Liver (tissue), 9 donors: ENCODE results near the gene LGR4. TPM values are rescaled to one million over a fixed set of nuclear protein-coding genes. Genes with fewer than 3 reads are reported as not detected.

Experiments used
- DNase-seq: peaks from one replicate; pipeline ENCODE4 v3.0.0-alpha.2; 2017; ENCODE audit warnings: low spot score
- H3K27ac ChIP-seq, 2 donors: one replicate each; pipeline ENCODE4 v1.7.0; 2013; ENCODE audit warnings: inconsistent platforms in 2 of 2, low read length in 2 of 2, control low read depth in 1 of 2, low read depth in 1 of 2, mild to moderate bottlenecking in 1 of 2
- H3K27me3 ChIP-seq, 4 donors: one replicate each; pipeline versions ENCODE4 v1.6.1 to v1.7.0; 2013; ENCODE audit warnings: low read length in 3 of 4, inconsistent platforms in 1 of 4, mild to moderate bottlenecking in 1 of 4, moderate library complexity in 1 of 4; ENCODE audit not compliant: control insufficient read depth in 4 of 4, insufficient read depth in 4 of 4
- H3K36me3 ChIP-seq, 4 donors: one replicate each; pipeline versions ENCODE4 v1.6.1 to v1.7.0; 2013; ENCODE audit warnings: low read length in 3 of 4, mild to moderate bottlenecking in 3 of 4, low read depth in 1 of 4, moderate library complexity in 1 of 4; ENCODE audit not compliant: control insufficient read depth in 4 of 4, insufficient read depth in 3 of 4
- H3K4me1 ChIP-seq, 4 donors: one replicate each; pipeline versions ENCODE4 v1.6.1 to v1.7.0; 2013; ENCODE audit warnings: low read length in 3 of 4, mild to moderate bottlenecking in 3 of 4, moderate library complexity in 1 of 4; ENCODE audit not compliant: control insufficient read depth in 4 of 4, insufficient read depth in 4 of 4
- H3K4me3 ChIP-seq, 3 donors: one replicate each; pipeline versions ENCODE4 v1.6.1 to v1.7.0; 2013; ENCODE audit warnings: low read length in 3 of 3, control low read depth in 1 of 3, low read depth in 1 of 3, mild to moderate bottlenecking in 1 of 3
- H3K9ac ChIP-seq, 2 donors: one replicate each; pipeline ENCODE4 v1.7.0; 2013; ENCODE audit warnings: low read length in 2 of 2, mild to moderate bottlenecking in 2 of 2, moderate library complexity in 2 of 2, control low read depth in 1 of 2, low read depth in 1 of 2
- H3K9me3 ChIP-seq, 4 donors: one replicate each; pipeline versions ENCODE4 v1.6.1 to v1.7.0; 2013; ENCODE audit warnings: low read length in 3 of 4; ENCODE audit not compliant: control insufficient read depth in 4 of 4
- ATF3 ChIP-seq: IDR thresholded peaks from 2 replicates; pipeline ENCODE4 v1.6.1; 2016; ENCODE audit warnings: antibody characterized with exemption
- CTCF ChIP-seq: fragments of 150-350 bp; IDR thresholded peaks from 2 replicates; pipeline ENCODE4 v1.5.1; 2017; ENCODE audit warnings: improper control_type of control experiment, low read depth, low read length; ENCODE audit not compliant: missing input control
- FOXA2 ChIP-seq: IDR thresholded peaks from 2 replicates; pipeline ENCODE4 v1.6.1; 2016; ENCODE audit warnings: antibody characterized with exemption
- HNF4A ChIP-seq, 2 donors: conservative IDR thresholded peaks; 2 replicates each; pipeline ENCODE4 v1.6.1; 2016; ENCODE audit warnings: antibody characterized with exemption in 2 of 2, mild to moderate bottlenecking in 2 of 2
- HNF4G ChIP-seq: IDR thresholded peaks from 2 replicates; pipeline ENCODE4 v1.6.1; 2016; ENCODE audit warnings: antibody characterized with exemption
- JUND ChIP-seq, 2 donors: IDR thresholded peaks; 2 replicates each; pipeline ENCODE4 v1.6.1; 2016; ENCODE audit warnings: antibody characterized with exemption in 2 of 2
- NR2F2 ChIP-seq: IDR thresholded peaks from 2 replicates; pipeline ENCODE4 v1.6.1; 2016; ENCODE audit warnings: antibody characterized with exemption
- RAD21 ChIP-seq, 2 donors: IDR thresholded peaks; 2 replicates each; pipeline ENCODE4 v1.6.1; 2016; ENCODE audit warnings: antibody characterized with exemption in 2 of 2, mild to moderate bottlenecking in 2 of 2
- REST ChIP-seq: IDR thresholded peaks from 2 replicates; pipeline ENCODE4 v1.6.1; 2016; ENCODE audit warnings: antibody characterized with exemption, mild to moderate bottlenecking
- RXRA ChIP-seq, 2 donors: IDR thresholded peaks; 2 replicates each; pipeline ENCODE4 v1.6.1; 2017 to 2018; ENCODE audit warnings: antibody characterized with exemption in 2 of 2, mild to moderate bottlenecking in 1 of 2
- TAF1 ChIP-seq: conservative IDR thresholded peaks from 2 replicates; pipeline ENCODE4 v1.6.1; 2016; ENCODE audit warnings: antibody characterized with exemption, mild to moderate bottlenecking
- YY1 ChIP-seq: IDR thresholded peaks from 2 replicates; pipeline ENCODE4 v1.6.1; 2016; ENCODE audit warnings: antibody characterized with exemption, mild to moderate bottlenecking
- WGBS: extraction: QIAGEN DNeasy Blood & Tissue Kit; methylation state at CpG from one replicate; pipeline ENCODE4 v1.1.7; 2013; 5-methylcytosine and 5-hydroxymethylcytosine counted together
- polyA plus RNA-seq, 2 donors: library from polyadenylated mRNA; stranded (reverse) in 1 of 2; unstranded in 1 of 2; fragments of 200-250 nt in 1 of 2; fragments of >200 nt in 1 of 2; fragmentation: Nextera tagmentation in 1 of 2; extraction: Ambion mirVana in 1 of 2; gene quantifications; one replicate each; pipeline versions ENCODE4 v1.2.1 to v1.2.3, GENCODE V29; 2013 to 2015
- total RNA-seq, 2 donors: library from RNA; depleted of rRNA; stranded (reverse); fragments of >200 nt; gene quantifications; one replicate each; pipeline ENCODE4 v1.2.3, GENCODE V29; 2014
- donor health status: healthy.
- donor health status: healthy.
- donor health status: healthy.
- donor health status: healthy.
- donor health status: healthy.

Gene LGR4
- total and polyA plus RNA-seq, 4 donors: 13.7 to 95.3 (median 42.5) TPM

- peaks cover 4 to 31% (median 8%) of the 10 kb centered on the region in 4 donors for H3K4me1 ChIP-seq
- H3K27ac ChIP-seq: peak overlapping the region in 1 of 2 donors; percentile 6
- no peak overlapping the region for H3K9ac ChIP-seq
- no peaks in the 10 kb centered on the region for H3K9me3 ChIP-seq
- DNase-seq: no peak
- WGBS: 52% methylated on average over 2 of the region's 2 CpGs
- no peak overlapping the region for H3K4me3 ChIP-seq
- TF ChIP-seq TAF1 (no peak), HNF4A (conservative IDR thresholded peaks at IDR 0.05) (no peak), RAD21 (IDR thresholded peaks at IDR 0.05) (no peak), RXRA (IDR thresholded peaks at IDR 0.05) (no peak), CTCF (no peak), NR2F2 (no peak), YY1 (no peak), ATF3 (peak; percentile 34), FOXA2 (no peak), REST (peak; percentile 78)
- H3K36me3 ChIP-seq: peaks cover 0 to 6% (median 1%) of the 10 kb centered on the region in 4 donors
- H3K27me3 ChIP-seq: no peaks in the 10 kb centered on the region
These were observed 62.8 kb downstream of the LGR4 start for GRCh38 chr11:27409742-27410141.

GRCh38 chr11:27409049-27409448 is 63.5 kb downstream of the LGR4 start:
- H3K27ac ChIP-seq: no peak overlapping the region
- no peak for TF ChIP-seq ATF3
- no peak for TF ChIP-seq HNF4G
- no peak for TF ChIP-seq YY1
- no peak for TF ChIP-seq RAD21 (IDR thresholded peaks at IDR 0.05)
- no peak for TF ChIP-seq NR2F2
- no peak for TF ChIP-seq TAF1
- TF ChIP-seq CTCF: no peak
- TF ChIP-seq JUND (IDR thresholded peaks at IDR 0.05): no peak
- TF ChIP-seq REST: no peak
- H3K27me3 ChIP-seq: no peaks in the 10 kb centered on the region
- H3K9ac ChIP-seq: no peak overlapping the region
- no peaks in the 10 kb centered on the region for H3K9me3 ChIP-seq
- peaks cover 0 to 6% (median 1%) of the 10 kb centered on the region in 4 donors for H3K36me3 ChIP-seq
- H3K4me3 ChIP-seq: no peak overlapping the region
- DNase-seq: no peak
- H3K4me1 ChIP-seq: peaks cover 6 to 35% (median 13%) of the 10 kb centered on the region in 4 donors
